ENCODE measurements around the gene SH3PXD2A. TPM values are rescaled to one million over a fixed set of nuclear protein-coding genes. Genes with fewer than 3 reads are reported as not detected.
A peak's percentile ranks its signal among the peaks of the same experiment; 100 is the strongest.

The SH3PXD2A gene
- total and polyA plus RNA-seq, 9 of the 15 experiments (the other 6 are each of a cell fraction or from before 2014, with no cell fraction given) = 0.41 to 9.3 (median 2.5) TPM

DNA sequence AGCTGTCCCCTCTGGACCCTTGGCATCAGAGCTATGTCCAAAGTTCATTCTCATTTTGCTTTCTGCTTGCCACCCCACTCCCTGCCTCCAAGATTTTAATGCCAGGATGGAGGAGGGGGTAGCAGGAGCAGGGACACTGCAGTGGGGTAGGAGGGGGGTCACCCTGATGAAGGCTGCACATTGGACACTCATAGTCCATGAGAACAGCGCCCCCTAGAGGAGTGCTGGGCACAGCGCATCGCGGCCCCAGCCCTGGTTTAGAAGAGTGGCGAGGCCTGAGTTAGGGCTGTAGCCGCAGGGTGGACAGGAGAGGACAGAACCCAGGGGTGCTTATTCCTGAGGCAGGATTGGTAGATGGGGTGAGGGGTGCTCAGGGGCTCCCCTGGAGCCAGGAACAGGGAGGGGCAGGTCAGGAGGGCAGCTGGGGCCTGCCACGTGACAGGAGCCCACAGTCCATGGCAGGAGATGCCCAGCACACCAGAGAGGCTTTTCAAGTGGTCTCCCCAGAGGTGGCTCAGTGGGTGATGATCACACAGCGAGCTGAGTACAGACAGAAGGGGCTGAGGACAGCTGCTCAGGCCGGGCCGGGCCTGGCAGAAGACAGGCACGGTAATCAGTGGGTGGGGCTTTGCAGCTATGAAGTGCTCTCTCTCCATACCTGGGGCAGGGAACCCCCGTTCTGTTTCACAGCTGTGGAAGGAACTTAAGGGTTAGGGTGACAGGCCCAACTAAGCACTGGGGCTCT is 290.4 kb downstream of the SH3PXD2A start (continued):
- no peak for TF ChIP-seq CLOCK (CRISPR knock-in tag; IDR thresholded peaks at IDR 0.05; ENCODE audit: borderline replicate concordance)
- no peak for TF ChIP-seq TCF7L2 (IDR thresholded peaks at IDR 0.05; ENCODE audit: low read depth, low read length)
- no peak for TF ChIP-seq RBM22 (IDR thresholded peaks at IDR 0.05; ENCODE audit: low read depth, low read length, poor library complexity, severe bottlenecking)
- no peak for TF ChIP-seq ATF7 (IDR thresholded peaks at IDR 0.05)
- TF ChIP-seq HSF4 (CRISPR knock-in tag; IDR thresholded peaks at IDR 0.05; ENCODE audit: borderline replicate concordance) = no peak
- TF ChIP-seq TCF3 (CRISPR knock-in tag; IDR thresholded peaks at IDR 0.05) = no peak

DNA sequence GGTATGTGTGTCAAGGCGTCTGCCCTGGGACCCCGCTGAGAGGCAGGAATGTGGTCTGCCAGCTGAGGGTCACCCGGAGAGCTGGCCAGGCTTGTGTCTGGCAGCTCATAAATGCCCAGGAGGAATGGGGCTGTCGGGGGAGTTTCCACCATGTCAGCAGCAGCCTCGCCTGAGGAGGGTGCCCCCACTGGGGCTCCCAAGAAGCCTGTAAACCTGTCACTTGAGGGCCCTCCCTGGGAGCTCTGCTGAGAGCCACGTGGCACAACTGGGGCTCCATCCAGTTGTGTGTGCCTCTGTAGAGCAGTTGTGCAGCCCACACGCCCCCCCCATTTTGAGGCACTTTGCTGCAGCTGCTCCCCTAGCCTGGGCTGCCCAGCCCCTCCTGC is 291.3 kb downstream of the SH3PXD2A start:
- TF ChIP-seq SMARCB1 (IDR thresholded peaks at IDR 0.05; ENCODE audit: insufficient read length, low read depth) (no peak), VEZF1 (CRISPR knock-in tag; IDR thresholded peaks at IDR 0.05) (0 out of 2 replicates have a peak, but pooled peaks have one; percentile 7)
- H3K9me3 ChIP-seq (replicated peaks; ENCODE audit: control insufficient read depth, insufficient read depth, low read depth, low read length) = no peaks in the 10 kb centered on the region
- no peaks in the 10 kb centered on the region for H4K20me1 ChIP-seq (replicated peaks; ENCODE audit: control insufficient read depth, insufficient read depth, low read length)
- intact Hi-C loops (cut with micrococcal nuclease) = loop anchor here (10.0 kb wide), 1 partner anchor 149 kb away; no protein-coding TSS in a partner anchor
- H3K27me3 ChIP-seq (ENCODE audit: control insufficient read depth in 2 of 2, insufficient read depth in 2 of 2, low read length in 2 of 2) = peaks cover 0 to 15% of the 10 kb centered on the region in 2 experiments; a peak in 2 of 5 replicates
- FAIRE-seq (no peak), DNase-seq (ENCODE audit: extremely low read depth in 1 of 4, low spot score in 3 of 4) (no peak), ATAC-seq (0 out of 3 replicates have a peak, but pooled peaks have one; percentile 22)
- H3K4me3 ChIP-seq = no peak overlapping the region
- no peak overlapping the region for H2AFZ ChIP-seq (ENCODE audit: low read depth, low read length)
- H3K4me2 ChIP-seq (ENCODE audit: insufficient read depth, low read length) = no peak overlapping the region
- in situ Hi-C loops (cut with MboI) = no loop called here
- no TSS peak for BruUV-seq (replicated peaks)
- no peak overlapping the region; a peak in 1 of 4 replicates for H3K9ac ChIP-seq (ENCODE audit: insufficient read depth in 1 of 2, low read depth in 2 of 2, low read length in 2 of 2)
- 4% methylated on average over 5 of the region's 7 CpGs for WGBS (ENCODE audit: insufficient coverage, low coverage, missing lambda C conversion rate)
- H3K79me2 ChIP-seq (ENCODE audit: control insufficient read depth, insufficient read depth, low read length) = no peaks in the 10 kb centered on the region
- H3K9me1 ChIP-seq (ENCODE audit: control insufficient read depth, insufficient read depth, low read length) = no peaks in the 10 kb centered on the region
- no peaks in the 10 kb centered on the region for H3K36me3 ChIP-seq (ENCODE audit: control insufficient read depth, insufficient read depth, low read length)
- CTCF ChIA-PET (ENCODE audit: low intra/inter-chr PET ratio) = no interaction called here
- POLR2A ChIA-PET = interaction anchor here (0.6 kb wide), 1 partner anchor 14 kb away, joined by 3 read pairs; no protein-coding TSS in a partner anchor
- peaks cover 0 to 10% of the 10 kb centered on the region in 2 experiments; a peak in 1 of 5 replicates for H3K4me1 ChIP-seq (replicated peaks in 1 of 2; ENCODE audit: control insufficient read depth in 2 of 2, insufficient read depth in 2 of 2, low read length in 2 of 2)
- H3K27ac ChIP-seq (ENCODE audit: extremely low read depth, low read depth, low read length) = no peak overlapping the region

Measured in K562 (cell line).